ENCODE data around the gene MICAL1.
A peak's percentile ranks its signal among the peaks of the same experiment; 100 is the strongest.

MICAL1 gene

GRCh38 chr6:109442393-109442924 lies 13.1 kb downstream of the MICAL1 start:
- Histone ChIP-seq H3K27me3 (ENCODE audit: low read depth, low read length) (no peaks in the 10 kb centered on the region), H3K36me3 (replicated peaks; ENCODE audit: low read depth, low read length) (peaks cover 10% of the 10 kb centered on the region), H3K9me3 (ENCODE audit: insufficient read depth, low read length) (no peaks in the 10 kb centered on the region), H3K4me2 (ENCODE audit: low read length) (no peak overlapping the region), H3K79me2 (ENCODE audit: low read length) (peaks cover 7% of the 10 kb centered on the region; the same call in 1 of the 2 replicates), H3K27ac (ENCODE audit: low read length) (no peak overlapping the region), H2AFZ (ENCODE audit: low read depth, low read length) (no peak overlapping the region), H3K4me3 (ENCODE audit: low read length) (no peak overlapping the region), H3K4me1 (ENCODE audit: low read length) (peaks cover 10% of the 10 kb centered on the region), H4K20me1 (ENCODE audit: insufficient read depth, low read length) (no peaks in the 10 kb centered on the region), H3K9ac (ENCODE audit: low read length) (no peak overlapping the region)
- TF ChIP-seq CTCF (IDR thresholded peaks at IDR 0.05; ENCODE audit: low read depth, low read length) (no peak), EZH2phosphoT487 (IDR thresholded peaks at IDR 0.05; ENCODE audit: low read depth) (no peak)

- Histone ChIP-seq H3K27ac (ENCODE audit: low read length) (peak overlapping the region; percentile 49), H3K36me3 (replicated peaks; ENCODE audit: low read depth, low read length) (peaks cover 10% of the 10 kb centered on the region), H3K4me1 (ENCODE audit: low read length) (peaks cover 10% of the 10 kb centered on the region), H3K27me3 (ENCODE audit: low read depth, low read length) (no peaks in the 10 kb centered on the region), H2AFZ (ENCODE audit: low read depth, low read length) (peak overlapping the region; percentile 83), H3K4me3 (ENCODE audit: low read length) (peak overlapping the region; percentile 92), H4K20me1 (ENCODE audit: insufficient read depth, low read length) (no peaks in the 10 kb centered on the region), H3K9ac (ENCODE audit: low read length) (peak overlapping the region; percentile 90), H3K79me2 (ENCODE audit: low read length) (peaks cover 7% of the 10 kb centered on the region; the same call in 1 of the 2 replicates), H3K9me3 (ENCODE audit: insufficient read depth, low read length) (no peaks in the 10 kb centered on the region), H3K4me2 (ENCODE audit: low read length) (peak overlapping the region; percentile 97)
- TF ChIP-seq CTCF (IDR thresholded peaks at IDR 0.05; ENCODE audit: low read depth, low read length), result no peak
- no peak for TF ChIP-seq EZH2phosphoT487 (IDR thresholded peaks at IDR 0.05; ENCODE audit: low read depth)
Measured at GRCh38 chr6:109441069-109441816, 14.3 kb downstream of the MICAL1 start.

- peaks cover 7% of the 10 kb centered on the region; the same call in 1 of the 2 replicates for H3K79me2 ChIP-seq (ENCODE audit: low read length)
- H3K4me1 ChIP-seq (ENCODE audit: low read length), result peaks cover 10% of the 10 kb centered on the region
- H2AFZ ChIP-seq (ENCODE audit: low read depth, low read length), result peak within 1 kb of the TSS; percentile 95
- H3K27ac ChIP-seq (ENCODE audit: low read length), result peak within 1 kb of the TSS; percentile 49
- peaks cover 10% of the 10 kb centered on the region for H3K36me3 ChIP-seq (replicated peaks; ENCODE audit: low read depth, low read length)
- no peaks in the 10 kb centered on the region for H4K20me1 ChIP-seq (ENCODE audit: insufficient read depth, low read length)
- no peaks in the 10 kb centered on the region for H3K9me3 ChIP-seq (ENCODE audit: insufficient read depth, low read length)
- TF ChIP-seq CTCF (IDR thresholded peaks at IDR 0.05; ENCODE audit: low read depth, low read length) (peak; percentile 21; the same call in 1 of the 2 replicates), EZH2phosphoT487 (IDR thresholded peaks at IDR 0.05; ENCODE audit: low read depth) (no peak)
- H3K4me2 ChIP-seq (ENCODE audit: low read length), result peak within 1 kb of the TSS; percentile 97
- H3K9ac ChIP-seq (ENCODE audit: low read length), result peak within 1 kb of the TSS; percentile 90
- H3K27me3 ChIP-seq (ENCODE audit: low read depth, low read length), result no peaks in the 10 kb centered on the region
- H3K4me3 ChIP-seq (ENCODE audit: low read length), result peak within 1 kb of the TSS; percentile 92
Measured at GRCh38 chr6:109440331-109441068, 15.1 kb downstream of the MICAL1 start, which contains the start of the genes PPIL6 and SMPD2. Gene PPIL6, minus strand, starts transcription at chr6:109440628. Its CDS starts 38 bp downstream, at chr6:109440590. Gene SMPD2, plus strand, starts transcription at chr6:109440724. Its CDS starts 398 bp downstream, at chr6:109441122.

- TF ChIP-seq EZH2phosphoT487 (IDR thresholded peaks at IDR 0.05; ENCODE audit: low read depth) (no peak), CTCF (IDR thresholded peaks at IDR 0.05; ENCODE audit: low read depth, low read length) (no peak)
- Histone ChIP-seq H3K4me1 (ENCODE audit: low read length) (peaks cover 13% of the 10 kb centered on the region), H3K79me2 (ENCODE audit: low read length) (no peaks in the 10 kb centered on the region; the same call in 1 of the 2 replicates), H3K4me2 (ENCODE audit: low read length) (no peak overlapping the region), H3K9me3 (ENCODE audit: insufficient read depth, low read length) (no peaks in the 10 kb centered on the region), H3K9ac (ENCODE audit: low read length) (no peak overlapping the region), H4K20me1 (ENCODE audit: insufficient read depth, low read length) (no peaks in the 10 kb centered on the region), H3K27ac (ENCODE audit: low read length) (no peak overlapping the region), H3K27me3 (ENCODE audit: low read depth, low read length) (no peaks in the 10 kb centered on the region), H3K36me3 (replicated peaks; ENCODE audit: low read depth, low read length) (no peaks in the 10 kb centered on the region), H3K4me3 (ENCODE audit: low read length) (no peak overlapping the region), H2AFZ (ENCODE audit: low read depth, low read length) (no peak overlapping the region)
Measured at GRCh38 chr6:109436041-109436440, 19.5 kb downstream of the MICAL1 start.

All from OCI-LY3 (cell line).